Activated CD4-positive, alpha-beta T cell treated with anti-CD3 and anti-CD28 coated beads, Interleukin-2, amount 50 U/mL, for 1 hour (primary cell): ENCODE measurements around the gene TRIM38.

Source experiments
- DNase-seq: peaks from one replicate; pipeline ENCODE4 v3.0.0-alpha.2; 2020

The TRIM38 gene

GRCh38 chr6:26028746-26029569 lies 66.4 kb downstream of the TRIM38 start:
- no peak for DNase-seq

DNA sequence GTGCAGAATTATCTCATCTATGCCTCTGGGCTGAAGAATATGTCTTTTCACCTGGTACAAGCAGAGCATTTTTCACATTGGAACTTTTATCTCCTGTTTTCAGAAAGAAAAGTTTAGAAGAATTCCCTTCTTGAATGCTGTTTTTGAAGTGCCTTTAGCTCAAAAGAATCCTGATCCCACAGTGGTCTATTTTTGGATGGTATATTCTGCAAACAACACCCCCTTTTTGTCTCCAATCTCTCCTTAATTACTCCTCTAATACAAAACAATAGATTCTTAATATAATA lies 66.9 kb downstream of the TRIM38 start:
- no peak for DNase-seq

GRCh38 chr6:26029857-26030653 lies 67.5 kb downstream of the TRIM38 start:
- no peak for DNase-seq

DNA sequence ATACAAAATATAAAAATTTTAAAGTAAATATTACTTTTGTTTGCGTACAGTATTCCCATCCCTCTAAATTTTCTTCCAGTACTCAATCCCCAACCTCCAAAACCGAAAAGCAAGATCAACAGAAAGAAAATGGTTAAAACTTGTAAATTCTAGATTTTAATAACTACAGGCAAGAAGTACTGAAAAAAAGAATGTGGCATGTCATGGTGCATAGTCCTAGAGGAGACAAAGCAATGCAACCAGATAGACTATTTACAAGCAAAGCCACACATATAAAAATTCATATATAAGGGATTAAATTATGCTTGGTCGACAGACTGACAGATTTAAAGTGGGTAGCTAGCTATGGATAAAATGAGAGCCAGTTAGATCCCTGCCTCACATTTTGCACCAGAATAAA lies 68.1 kb downstream of the TRIM38 start:
- no peak for DNase-seq

DNA sequence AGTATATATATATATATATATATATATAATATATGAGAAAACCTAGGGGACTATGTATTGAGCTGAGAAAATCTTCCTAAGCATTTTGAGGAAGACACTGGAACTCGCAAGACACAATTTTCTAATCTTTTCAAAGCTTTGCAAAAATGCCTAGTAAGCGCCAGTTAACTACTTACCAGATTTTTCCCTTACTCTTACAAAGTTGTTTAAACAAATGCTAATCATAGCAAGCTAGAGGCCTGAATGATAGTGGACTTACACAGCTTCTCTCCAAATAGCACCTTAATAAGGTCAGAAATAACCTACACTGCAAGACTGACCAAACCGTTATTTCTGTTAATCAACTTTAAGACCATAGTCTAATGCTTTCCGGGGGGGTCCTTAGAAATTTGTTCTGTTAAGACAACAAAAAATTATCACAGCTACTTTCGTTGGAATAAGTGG lies 68.6 kb downstream of the TRIM38 start:
- DNase-seq = no peak

DNA sequence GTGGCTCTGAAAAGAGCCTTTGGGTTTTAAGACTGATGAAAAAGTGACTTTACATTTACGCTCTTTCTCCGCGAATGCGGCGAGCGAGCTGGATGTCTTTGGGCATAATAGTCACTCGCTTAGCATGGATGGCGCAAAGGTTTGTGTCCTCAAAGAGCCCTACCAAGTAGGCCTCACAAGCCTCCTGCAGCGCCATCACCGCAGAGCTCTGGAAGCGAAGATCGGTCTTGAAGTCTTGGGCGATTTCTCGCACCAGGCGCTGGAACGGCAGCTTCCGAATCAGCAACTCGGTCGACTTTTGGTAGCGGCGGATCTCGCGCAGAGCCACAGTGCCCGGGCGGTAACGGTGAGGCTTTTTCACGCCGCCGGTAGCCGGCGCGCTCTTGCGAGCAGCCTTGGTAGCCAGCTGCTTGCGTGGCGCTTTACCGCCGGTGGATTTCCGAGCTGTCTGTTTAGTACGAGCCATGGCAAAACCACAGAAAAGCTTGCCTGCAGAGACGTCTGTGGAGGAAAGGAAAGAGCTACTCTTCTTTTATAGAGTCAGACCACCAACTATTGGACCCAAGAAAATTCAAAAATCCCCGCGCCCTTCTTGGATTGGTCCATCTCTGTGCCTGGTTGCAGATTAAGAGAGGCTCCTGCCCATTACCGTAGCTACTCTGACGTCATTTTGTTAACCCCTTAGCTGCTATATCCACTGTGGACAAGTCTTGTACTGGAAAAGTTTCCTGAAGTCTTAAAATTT lies 69.2 kb downstream of the TRIM38 start:
- DNase-seq = peak; percentile 80

- peak; percentile 13 for DNase-seq
These were observed 69.9 kb downstream of the TRIM38 start for GRCh38 chr6:26032340-26033084.

DNA sequence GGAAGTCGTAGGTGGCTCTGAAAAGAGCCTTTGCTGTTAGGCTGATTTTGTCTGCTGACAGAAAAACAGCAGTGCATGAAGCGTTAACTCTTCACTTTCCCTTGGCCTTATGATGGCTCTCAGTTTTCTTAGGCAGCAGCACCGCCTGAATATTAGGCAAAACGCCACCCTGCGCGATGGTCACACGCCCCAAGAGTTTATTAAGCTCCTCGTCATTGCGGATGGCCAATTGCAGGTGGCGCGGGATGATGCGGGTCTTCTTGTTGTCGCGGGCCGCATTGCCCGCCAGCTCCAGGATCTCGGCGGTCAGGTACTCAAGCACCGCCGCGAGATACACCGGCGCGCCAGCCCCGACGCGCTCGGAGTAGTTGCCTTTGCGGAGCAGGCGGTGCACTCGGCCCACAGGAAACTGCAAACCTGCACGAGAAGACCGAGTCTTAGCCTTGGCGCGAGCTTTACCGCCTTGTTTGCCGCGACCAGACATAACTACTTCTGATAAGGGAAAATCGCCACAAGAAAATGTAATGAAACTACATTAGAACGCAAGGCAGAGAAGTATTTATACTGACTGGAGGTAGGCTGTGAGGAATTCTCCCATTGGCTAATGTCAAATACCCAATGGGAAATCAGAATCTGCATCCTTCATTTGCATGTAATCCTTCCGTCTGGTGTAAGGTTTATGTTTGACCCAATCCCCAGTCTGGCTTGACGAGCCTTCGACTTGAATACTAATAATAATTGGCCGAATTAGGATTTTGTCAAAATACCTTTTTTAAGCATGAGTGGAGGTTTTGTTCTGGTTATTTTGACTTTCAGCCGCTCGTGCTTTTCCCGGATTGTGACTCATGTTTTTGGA lies 70.7 kb downstream of the TRIM38 start:
- peak; percentile 44 for DNase-seq

DNA sequence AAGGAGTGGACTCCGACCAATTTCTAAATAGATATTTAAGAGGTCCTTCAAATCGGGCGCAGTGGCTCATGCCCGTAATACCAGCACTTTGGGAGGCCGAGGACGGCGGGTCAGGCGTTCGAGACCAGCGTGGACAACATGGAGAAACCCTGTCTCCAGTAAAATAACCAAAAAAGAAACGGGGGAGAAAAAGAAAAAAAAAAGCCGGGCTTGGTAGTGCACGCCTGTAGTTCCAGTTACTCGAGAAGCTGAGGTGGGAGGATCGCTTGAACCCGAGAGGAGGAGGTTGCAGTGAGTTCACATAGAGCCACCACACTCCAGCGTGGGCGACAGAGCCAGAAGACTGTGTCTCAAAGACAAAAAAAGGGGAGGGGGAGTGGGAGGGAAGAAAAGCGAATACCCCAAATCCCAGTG lies 71.3 kb downstream of the TRIM38 start:
- no peak for DNase-seq

DNA sequence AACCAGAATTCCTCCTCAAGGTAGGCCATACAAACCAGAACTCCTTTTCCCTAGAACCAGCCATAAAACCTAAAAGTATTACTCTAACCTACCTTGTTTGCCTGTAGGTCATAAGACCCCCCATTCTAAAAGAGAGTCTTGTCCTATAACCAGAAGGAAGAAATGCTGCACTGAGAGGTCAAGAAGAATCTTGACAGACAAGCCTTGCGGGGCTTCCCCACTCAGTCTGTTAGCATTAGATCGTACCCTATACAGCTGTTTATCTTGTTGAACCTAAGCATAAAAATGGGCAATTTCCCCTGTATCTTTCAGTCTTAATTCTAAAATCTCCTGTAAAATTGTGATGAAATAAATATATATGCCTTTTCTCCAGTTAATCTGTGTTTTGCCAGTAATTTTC lies 72.3 kb downstream of the TRIM38 start:
- DNase-seq = no peak
